BJ (cell line): ENCODE results near the gene DHCR7. TPM values are rescaled to one million over a fixed set of nuclear protein-coding genes. Genes with fewer than 3 reads are reported as not detected.

Experiments
- CTCF ChIA-PET: fragments of 350-600 bp; formaldehyde crosslinking; extraction: SDS; loops from one replicate; lab custom pipeline; 2021; ENCODE audit warnings: antibody characterized with exemption, inconsistent platforms; lab: Yijun Ruan, JAX
- POLR2A ChIA-PET: fragments of 300-600 bp; sonication (Branson Sonifier 250); formaldehyde crosslinking; extraction: SDS; loops from one replicate; lab custom pipeline; 2021; ENCODE audit warnings: antibody characterized with exemption; lab: Charles Lee
- DNase-seq: peaks from one replicate; pipeline ENCODE4 v3.0.0-alpha.2; 2011; ENCODE audit warnings: low read depth
- H3K27me3 ChIP-seq: 2 replicates; pipeline ENCODE4 v1.6.0; 2011; ENCODE audit warnings: low read length; ENCODE audit not compliant: control insufficient read depth, insufficient read depth
- H3K36me3 ChIP-seq: 2 replicates; pipeline ENCODE4 v1.5.1; 2011; ENCODE audit warnings: low read length; ENCODE audit not compliant: control insufficient read depth, insufficient read depth
- H3K4me3 ChIP-seq: 2 replicates; pipeline ENCODE4 v1.5.1; 2011; ENCODE audit warnings: low read depth, mild to moderate bottlenecking, control low read depth, low read length
- polyA plus RNA-seq: library from polyadenylated mRNA; depleted of rRNA; stranded (reverse); fragments of >200 nt; gene quantifications from 2 replicates; pipeline ENCODE4 v1.2.3, GENCODE V29; 2011
- TF ChIP-seq, protein P1 (sequence below): IDR thresholded peaks from 2 replicates; pipeline ENCODE4 v1.5.1; 2011; ENCODE audit warnings: low read depth, mild to moderate bottlenecking, control low read depth, inconsistent platforms, low read length, moderate library complexity; ENCODE audit not compliant: insufficient read depth

DHCR7 gene
- polyA plus RNA-seq, 1 experiment = 61.1 TPM

DNA sequence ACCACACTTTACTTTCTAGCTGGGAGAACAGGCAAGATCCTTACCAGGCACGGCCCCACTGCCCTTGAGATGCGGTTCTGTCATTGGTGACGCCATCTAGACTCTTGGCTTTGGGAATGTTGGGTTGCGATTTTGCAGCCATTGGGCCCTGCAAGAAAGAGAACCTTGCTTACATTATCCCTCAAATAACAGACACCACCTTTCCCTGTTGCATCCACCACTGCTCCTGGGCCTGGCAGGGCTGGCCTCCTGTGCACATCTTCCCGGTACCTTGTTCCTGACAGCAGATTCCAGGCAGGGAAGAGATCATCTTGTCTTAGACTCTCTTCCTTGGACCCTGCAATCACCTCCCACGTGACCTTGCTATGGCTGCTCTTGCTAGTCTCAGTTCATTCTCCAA, 3.4 kb downstream of the DHCR7 start:
- H3K36me3 ChIP-seq = peaks cover 17% of the 10 kb centered on the region
- no peak for DNase-seq
- ChIA-PET POLR2A (no interaction called here), CTCF (interaction anchor here (0.7 kb wide), 1 partner anchor 877 kb away, joined by 3 read pairs; no protein-coding TSS in a partner anchor)
- H3K4me3 ChIP-seq = no peak overlapping the region
- TF ChIP-seq, protein P1, sequence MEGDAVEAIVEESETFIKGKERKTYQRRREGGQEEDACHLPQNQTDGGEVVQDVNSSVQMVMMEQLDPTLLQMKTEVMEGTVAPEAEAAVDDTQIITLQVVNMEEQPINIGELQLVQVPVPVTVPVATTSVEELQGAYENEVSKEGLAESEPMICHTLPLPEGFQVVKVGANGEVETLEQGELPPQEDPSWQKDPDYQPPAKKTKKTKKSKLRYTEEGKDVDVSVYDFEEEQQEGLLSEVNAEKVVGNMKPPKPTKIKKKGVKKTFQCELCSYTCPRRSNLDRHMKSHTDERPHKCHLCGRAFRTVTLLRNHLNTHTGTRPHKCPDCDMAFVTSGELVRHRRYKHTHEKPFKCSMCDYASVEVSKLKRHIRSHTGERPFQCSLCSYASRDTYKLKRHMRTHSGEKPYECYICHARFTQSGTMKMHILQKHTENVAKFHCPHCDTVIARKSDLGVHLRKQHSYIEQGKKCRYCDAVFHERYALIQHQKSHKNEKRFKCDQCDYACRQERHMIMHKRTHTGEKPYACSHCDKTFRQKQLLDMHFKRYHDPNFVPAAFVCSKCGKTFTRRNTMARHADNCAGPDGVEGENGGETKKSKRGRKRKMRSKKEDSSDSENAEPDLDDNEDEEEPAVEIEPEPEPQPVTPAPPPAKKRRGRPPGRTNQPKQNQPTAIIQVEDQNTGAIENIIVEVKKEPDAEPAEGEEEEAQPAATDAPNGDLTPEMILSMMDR = no peak
- no peaks in the 10 kb centered on the region for H3K27me3 ChIP-seq

DNA sequence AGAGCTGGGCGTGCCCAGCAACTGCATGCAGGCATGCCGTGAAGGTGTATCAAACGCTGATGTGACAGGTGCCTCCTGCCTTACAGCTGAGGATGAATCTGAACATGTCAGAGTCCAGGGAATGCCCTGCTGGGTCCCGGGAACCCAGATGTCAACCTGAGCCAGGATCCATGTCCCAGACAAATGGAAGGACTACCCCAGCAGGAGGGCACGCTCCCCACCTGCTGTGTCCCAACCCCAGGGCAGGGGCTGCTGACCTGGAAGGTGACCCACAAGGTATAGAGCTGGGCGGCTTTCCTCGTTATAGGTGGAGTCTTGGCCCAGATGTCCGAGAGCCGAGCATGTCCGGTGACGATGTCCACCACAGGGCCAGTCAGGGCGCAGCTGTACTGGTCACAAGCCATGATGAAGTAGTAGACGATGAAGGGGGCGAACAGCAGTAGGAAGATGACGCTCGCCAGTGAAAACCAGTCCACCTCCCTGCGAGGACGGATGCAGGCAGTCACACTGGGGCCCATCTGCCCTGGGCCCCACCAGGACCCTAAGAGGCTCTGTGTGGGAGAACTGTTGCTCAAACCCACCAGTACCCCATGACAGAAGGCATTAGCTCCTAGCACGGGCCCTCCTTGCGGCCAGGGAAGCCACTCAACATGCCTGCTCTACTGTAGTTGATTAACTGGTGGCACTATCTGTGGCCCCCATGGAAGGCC, 4.3 kb downstream of the DHCR7 start:
- ChIA-PET POLR2A (interaction anchor here (0.7 kb wide), 1 partner anchor 836 kb away, joined by 4 read pairs; no protein-coding TSS in a partner anchor), CTCF (interaction anchor here (1.1 kb wide), 1 partner anchor 70 kb away, joined by 3 read pairs; no protein-coding TSS in a partner anchor)
- TF ChIP-seq, protein P1 = no peak
- no peaks in the 10 kb centered on the region for H3K27me3 ChIP-seq
- H3K36me3 ChIP-seq = peaks cover 19% of the 10 kb centered on the region
- no peak overlapping the region for H3K4me3 ChIP-seq
- DNase-seq = no peak

DNA sequence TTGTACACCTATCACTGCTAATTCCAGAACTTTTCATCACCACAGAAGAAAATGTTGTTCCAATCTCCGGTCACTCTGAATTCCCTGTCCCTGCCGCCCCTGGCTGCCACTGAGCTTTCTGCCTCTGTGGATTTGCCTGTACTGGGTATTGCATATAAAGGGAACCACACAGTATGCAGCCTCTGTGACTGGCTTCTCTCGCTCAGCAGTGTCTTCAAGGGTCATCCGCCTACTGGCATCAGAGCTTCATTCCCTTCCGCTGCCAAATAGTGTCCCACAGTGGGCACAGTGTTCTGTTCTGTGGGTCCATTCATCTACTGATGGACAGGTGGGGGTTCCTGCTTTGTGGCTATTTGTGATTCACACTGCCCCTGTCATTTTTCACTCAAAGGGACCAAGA, 5.3 kb downstream of the DHCR7 start:
- H3K27me3 ChIP-seq = no peaks in the 10 kb centered on the region
- peaks cover 21% of the 10 kb centered on the region for H3K36me3 ChIP-seq
- no peak overlapping the region for H3K4me3 ChIP-seq
- POLR2A ChIA-PET = no interaction called here
- no peak for DNase-seq
- CTCF ChIA-PET = interaction anchor here (1.1 kb wide), 1 partner anchor 69 kb away, joined by 3 read pairs; no protein-coding TSS in a partner anchor
- TF ChIP-seq, protein P1 = no peak

DNA sequence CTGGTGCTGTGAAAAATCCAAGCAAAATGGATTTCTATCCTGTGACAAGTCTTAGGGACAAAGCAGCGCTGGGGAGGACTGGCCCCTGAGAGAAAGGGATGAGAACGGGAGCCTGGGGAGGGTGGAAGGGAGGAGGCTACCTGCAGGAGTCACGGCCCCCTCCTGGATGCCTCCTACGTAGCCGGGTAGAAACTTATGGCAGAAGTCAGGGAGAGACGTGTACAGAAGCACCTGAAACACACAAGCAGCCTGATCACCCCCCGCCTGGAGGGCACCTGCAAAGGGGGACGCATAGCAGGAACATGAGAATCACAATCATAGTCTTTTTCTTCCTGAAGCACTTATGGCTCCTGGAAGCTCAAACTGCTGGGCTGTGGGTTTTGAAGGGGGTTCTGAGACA, 6.1 kb downstream of the DHCR7 start:
- TF ChIP-seq, protein P1 = no peak
- H3K27me3 ChIP-seq = no peaks in the 10 kb centered on the region
- peaks cover 22% of the 10 kb centered on the region for H3K36me3 ChIP-seq
- DNase-seq = no peak
- POLR2A ChIA-PET = no interaction called here
- no peak overlapping the region for H3K4me3 ChIP-seq
- CTCF ChIA-PET = no interaction called here

DNA sequence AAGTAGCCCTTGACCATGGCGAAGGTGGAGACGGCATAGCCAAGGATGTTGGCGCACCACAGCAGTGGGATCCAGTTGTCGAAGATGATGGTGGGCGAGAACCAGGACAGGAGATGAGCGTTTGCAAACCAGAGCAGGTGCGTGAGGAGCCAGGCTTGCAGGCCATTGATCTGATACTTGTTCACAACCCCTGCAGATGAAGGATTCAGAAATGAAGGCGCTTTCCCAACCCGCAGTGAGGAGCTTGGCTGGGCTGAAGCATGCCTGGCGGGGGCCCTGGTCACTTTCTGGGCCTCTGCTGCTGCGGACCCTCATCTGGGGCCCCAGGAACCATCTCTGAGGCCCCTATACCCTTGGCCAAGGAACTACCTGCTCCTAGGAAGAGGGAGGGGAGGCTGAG, 6.9 kb downstream of the DHCR7 start:
- POLR2A ChIA-PET = no interaction called here
- peaks cover 22% of the 10 kb centered on the region for H3K36me3 ChIP-seq

More for the DNA sequence above, 6.9 kb downstream of the DHCR7 start:
- CTCF ChIA-PET = no interaction called here
- Histone ChIP-seq H3K27me3 (no peaks in the 10 kb centered on the region), H3K4me3 (no peak overlapping the region)
- no peak for DNase-seq
- TF ChIP-seq, protein P1 = no peak
